NB4 (cell line): Measurements from ENCODE around the gene DNM1L.

ENCODE experiments used
- DNase-seq: peaks from one replicate; pipeline ENCODE4 v3.0.0; 2010; ENCODE audit warnings: low read depth
- H3K4me3 ChIP-seq: one replicate; pipeline ENCODE4 v1.5.1; 2011; ENCODE audit warnings: mild to moderate bottlenecking, low read depth, low read length, moderate library complexity
- CTCF ChIP-seq: IDR thresholded peaks from one replicate; pipeline ENCODE4 v1.5.1; 2012; ENCODE audit warnings: low read depth, low read length
- MAX ChIP-seq: IDR thresholded peaks from 2 replicates; pipeline ENCODE4 v1.6.1; 2011; ENCODE audit warnings: low read depth, low read length
- MYC ChIP-seq: IDR thresholded peaks from 2 replicates; pipeline ENCODE4 v1.6.1; 2011; ENCODE audit warnings: low read depth, low read length
- POLR2A ChIP-seq: IDR thresholded peaks from 2 replicates; pipeline ENCODE4 v1.6.1; 2011; ENCODE audit warnings: mild to moderate bottlenecking; ENCODE audit not compliant: insufficient read length; ENCODE audit errors: extremely low read depth

DNM1L gene

GRCh38 chr12:32734952-32735351 is 55.9 kb downstream of the DNM1L start:
- no peak for DNase-seq
- H3K4me3 ChIP-seq, result no peak overlapping the region
- TF ChIP-seq MYC (no peak), MAX (no peak)

- H3K4me3 ChIP-seq, result no peak overlapping the region
- DNase-seq, result no peak
- TF ChIP-seq MAX (no peak), CTCF (no peak), MYC (no peak), POLR2A (no peak)
These were observed 57.3 kb downstream of the DNM1L start for GRCh38 chr12:32736445-32736844.

GRCh38 chr12:32737715-32738114 is 58.6 kb downstream of the DNM1L start:
- no peak for DNase-seq
- TF ChIP-seq CTCF (no peak), MAX (no peak), MYC (no peak)

GRCh38 chr12:32739279-32739678 is 60.2 kb downstream of the DNM1L start:
- no peak overlapping the region for H3K4me3 ChIP-seq
- no peak for DNase-seq
- no peak for TF ChIP-seq CTCF
- TF ChIP-seq MAX, result no peak
- no peak for TF ChIP-seq MYC
- no peak for TF ChIP-seq POLR2A

More at GRCh38 chr12:32737715-32738114, 58.6 kb downstream of the DNM1L start:
- H3K4me3 ChIP-seq, result no peak overlapping the region

GRCh38 chr12:32742133-32742532 is 63.0 kb downstream of the DNM1L start:
- no peak for DNase-seq
- no peak overlapping the region for H3K4me3 ChIP-seq
- no peak for TF ChIP-seq POLR2A
- TF ChIP-seq MAX, result no peak
- TF ChIP-seq MYC, result no peak
- no peak for TF ChIP-seq CTCF

- TF ChIP-seq POLR2A (no peak), MAX (no peak), MYC (no peak), CTCF (no peak)
- no peak overlapping the region for H3K4me3 ChIP-seq
- DNase-seq, result no peak
These were observed 64.2 kb downstream of the DNM1L start for GRCh38 chr12:32743264-32743663.
